ENCODE results near the gene TMC2. TPM values are rescaled to one million over a fixed set of nuclear protein-coding genes. Genes with fewer than 3 reads are reported as not detected.

TMC2 gene
- total and polyA plus RNA-seq, 2 of the 4 experiments (the other 2 are of a cell fraction): not detected

GRCh38 chr20:2518558-2518957 lies 17.8 kb upstream of the TMC2 start:
- DNase-seq: no peak
- Histone ChIP-seq H4K8ac (ENCODE audit: low read depth in 2 of 2, low read length in 2 of 2) (peak overlapping the region in 1 of 2 experiments; percentile 16; a peak in 2 of 4 replicates), H2BK5ac (ENCODE audit: low read depth, low read length, poor library complexity, severe bottlenecking) (peak overlapping the region; percentile 30), H3K14ac (replicated peaks; ENCODE audit: low read depth, low read length) (no peak overlapping the region), H4K20me1 (ENCODE audit: insufficient read depth, low read length) (no peaks in the 10 kb centered on the region), H3K9me3 (ENCODE audit: control insufficient read depth, insufficient read depth, low read length) (no peaks in the 10 kb centered on the region), H2AK9ac (replicated peaks; ENCODE audit: low read depth, low read length, poor library complexity) (peak overlapping the region; percentile 9), H4K5ac (ENCODE audit: low read depth, low read length) (peak overlapping the region; percentile 76), H3K23ac (ENCODE audit: low read depth, low read length) (no peak overlapping the region), H3K56ac (ENCODE audit: extremely low read depth, insufficient read depth, low read length) (no peak overlapping the region), H3K4me1 (ENCODE audit: control insufficient read depth, insufficient read depth, low read length) (peaks cover 6% of the 10 kb centered on the region), H4K91ac (ENCODE audit: insufficient read depth, low read depth, low read length) (peak overlapping the region; percentile 65; the same call in 1 of the 2 replicates), H3K4ac (ENCODE audit: low read depth, low read length) (peak overlapping the region; percentile 58; the same call in 1 of the 2 replicates), H3K4me3 (ENCODE audit: insufficient read depth, low read depth, low read length) (no peak overlapping the region), H3K36me3 (ENCODE audit: control insufficient read depth, insufficient read depth, low read length) (no peaks in the 10 kb centered on the region; the same call in 1 of the 2 replicates), H3K4me2 (ENCODE audit: low read depth, low read length) (no peak overlapping the region), H3K18ac (ENCODE audit: low read depth, low read length) (peak overlapping the region; percentile 12; the same call in 1 of the 2 replicates), H3K27me3 (ENCODE audit: control insufficient read depth, insufficient read depth, low read length) (no peaks in the 10 kb centered on the region), H3K9ac (ENCODE audit: low read depth, low read length) (no peak overlapping the region), H2AFZ (replicated peaks; ENCODE audit: low read length, poor library complexity) (no peak overlapping the region), H2BK20ac (ENCODE audit: low read depth, low read length) (peak overlapping the region; percentile 94; the same call in 1 of the 2 replicates), H2BK120ac (ENCODE audit: low read depth, low read length) (peak overlapping the region; percentile 43), H2AK5ac (ENCODE audit: low read depth, low read length) (peak overlapping the region; percentile 66; the same call in 1 of the 2 replicates), H2BK15ac (ENCODE audit: low read depth, low read length) (no peak overlapping the region), H3K9me1 (ENCODE audit: insufficient read depth, low read length) (peaks cover 24% of the 10 kb centered on the region), H3K79me1 (ENCODE audit: low read depth in 1 of 2, low read length in 2 of 2) (peaks cover 0 to 19% of the 10 kb centered on the region in 2 experiments; a peak in 2 of 4 replicates), H3K27ac (ENCODE audit: insufficient read depth, low read length) (peak overlapping the region; percentile 4; the same call in 1 of the 2 replicates)
- dilution Hi-C loops (cut with HindIII; ENCODE audit: low sequenced_read_pairs, unreplicated experiment): no loop called here
- ATAC-seq (ENCODE audit: low read depth): no peak
- BruUV-seq (replicated peaks): no TSS peak
- in situ Hi-C loops (cut with MboI; ENCODE audit: low sequenced_read_pairs): loop anchor here (25.0 kb wide), 1 partner anchor 319 kb away; the partner anchor contains the start of genes PCED1A and VPS16
- intact Hi-C loops (cut with micrococcal nuclease): no loop called here
- POLR2A ChIA-PET (ENCODE audit: unreplicated experiment): no interaction called here
- no peak for TF ChIP-seq RCOR1 (IDR thresholded peaks at IDR 0.05; ENCODE audit: insufficient replicate concordance, low read length)
- TF ChIP-seq USF2 (IDR thresholded peaks at IDR 0.05; ENCODE audit: low read depth, low read length): no peak
- no peak for TF ChIP-seq RFX5 (IDR thresholded peaks at IDR 0.05; ENCODE audit: low read depth, low read length)
- TF ChIP-seq NFE2L2 (IDR thresholded peaks at IDR 0.05; ENCODE audit: low read depth, low read length): no peak
- no peak for TF ChIP-seq CTCF (conservative IDR thresholded peaks at IDR 0.05; ENCODE audit: low read depth, low read length)
- no peak for TF ChIP-seq ELK1 (IDR thresholded peaks at IDR 0.05; ENCODE audit: borderline replicate concordance, low read depth, low read length)
- TF ChIP-seq CHD1 (IDR thresholded peaks at IDR 0.05; ENCODE audit: low read depth, low read length): no peak
- TF ChIP-seq CEBPB (IDR thresholded peaks at IDR 0.05; ENCODE audit: low read depth, low read length): no peak
- TF ChIP-seq POLR2A (IDR thresholded peaks at IDR 0.05; ENCODE audit: low read depth, low read length): no peak
- no peak for TF ChIP-seq BHLHE40 (IDR thresholded peaks at IDR 0.05; ENCODE audit: low read depth, low read length)
- no peak for TF ChIP-seq MAFK (IDR thresholded peaks at IDR 0.05; ENCODE audit: low read depth, low read length)
- no peak for TF ChIP-seq MXI1 (IDR thresholded peaks at IDR 0.05; ENCODE audit: borderline replicate concordance, low read depth, low read length)
- no peak for TF ChIP-seq RAD21 (IDR thresholded peaks at IDR 0.05; ENCODE audit: low read length)
- TF ChIP-seq FOS (IDR thresholded peaks at IDR 0.05; ENCODE audit: low read depth, low read length): no peak
- TF ChIP-seq SMC3 (IDR thresholded peaks at IDR 0.05; ENCODE audit: low read depth, low read length): no peak
- WGBS, 2 experiments (ENCODE audit: extremely low coverage in 2 of 2, insufficient read length in 1 of 2): 80% methylated on average over 1 of the region's 4 CpGs; no CpG with 5 or more reads in 1 of the 2 experiments
- CTCF ChIA-PET: no interaction called here
